KOPT-K1 (cell line): ENCODE measurements around the gene SH3D19.
"Not testable (repeated sequence)": the region's sequence is repeated elsewhere in the genome, so short reads cannot be mapped to it uniquely, and the experiment has no call there.

ENCODE experiments used
- H3K27ac ChIP-seq: fragments of 200-600 bp; sonication (generic); 2 replicates; pipeline ENCODE4 v1.5.1; 2016; ENCODE audit warnings: antibody characterized with exemption, mild to moderate bottlenecking, low read depth, low read length; ENCODE audit not compliant: poor library complexity, severe bottlenecking
- H3K36me3 ChIP-seq: fragments of 200-600 bp; sonication (generic); 2 replicates; pipeline ENCODE4 v1.5.1; 2017; ENCODE audit warnings: antibody characterized with exemption, mild to moderate bottlenecking, low read length, moderate library complexity; ENCODE audit not compliant: insufficient read depth
- H3K9me3 ChIP-seq: fragments of 200-600 bp; sonication (generic); 2 replicates; pipeline ENCODE4 v1.5.1; 2017; ENCODE audit warnings: antibody characterized with exemption, low read length, mild to moderate bottlenecking; ENCODE audit not compliant: insufficient read depth, poor library complexity, severe bottlenecking

Gene SH3D19

GRCh38 chr4:151087467-151087866, 237.9 kb downstream of the SH3D19 start:
- no peaks in the 10 kb centered on the region for H3K36me3 ChIP-seq
- no peak overlapping the region for H3K27ac ChIP-seq
- no peaks in the 10 kb centered on the region for H3K9me3 ChIP-seq

DNA sequence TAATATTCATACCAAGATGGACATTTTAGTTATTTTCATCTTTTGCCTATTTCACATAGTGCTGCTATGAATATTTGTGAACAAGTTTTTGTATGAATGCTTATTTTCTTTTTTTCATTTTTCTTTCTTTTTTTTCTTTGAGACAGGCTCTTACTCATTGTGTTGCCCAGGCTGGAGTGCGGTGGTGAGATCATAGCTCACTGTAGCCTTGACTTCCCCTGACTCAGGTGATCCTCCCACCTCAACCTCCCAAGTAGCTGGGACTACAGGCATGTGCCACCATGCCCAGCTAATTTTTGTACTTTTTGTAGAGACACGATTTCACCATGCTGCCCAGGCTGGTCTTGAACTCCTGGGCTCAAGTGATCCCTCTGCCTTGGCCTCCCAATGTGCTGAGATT, 247.4 kb downstream of the SH3D19 start:
- H3K36me3 ChIP-seq, H3K9me3 ChIP-seq, H3K27ac ChIP-seq: not testable (repeated sequence)

DNA sequence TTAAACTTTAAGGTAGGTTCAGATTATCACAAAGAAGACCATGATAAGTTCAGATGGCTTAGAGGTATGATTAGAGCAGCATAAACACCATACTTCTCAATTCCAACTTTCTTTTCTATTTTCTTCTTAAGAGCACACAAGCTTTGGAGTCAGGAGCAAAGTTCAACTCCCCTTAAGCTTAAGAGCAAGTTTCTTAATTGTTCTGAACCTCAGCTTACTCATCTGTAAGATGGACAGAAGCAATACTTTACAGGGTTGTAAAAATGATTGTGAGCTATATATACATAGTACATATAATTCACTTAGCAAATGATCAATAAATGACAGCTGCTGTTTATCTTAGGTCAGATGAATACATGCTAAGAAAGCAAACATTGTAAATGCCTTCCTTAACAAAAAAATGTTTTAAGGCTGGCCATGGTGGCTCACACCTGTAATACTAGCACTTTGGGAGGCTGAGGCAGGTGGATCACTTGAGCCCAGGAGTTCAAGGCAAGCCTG, 250.9 kb downstream of the SH3D19 start:
- H3K36me3 ChIP-seq, result no peaks in the 10 kb centered on the region
- H3K9me3 ChIP-seq, result no peaks in the 10 kb centered on the region
- H3K27ac ChIP-seq, result no peak overlapping the region
